Nasal cavity respiratory epithelium epithelial cell of viscerocranial mucosa (primary cell): ENCODE measurements around the gene SMIM24. TPM values are rescaled to one million over a fixed set of nuclear protein-coding genes. Genes with fewer than 3 reads are reported as not detected.

Experiments used
- total RNA-seq: library from RNA; depleted of rRNA; stranded (reverse); fragments of >200 nt; gene quantifications from 2 replicates; pipeline ENCODE4 v1.2.3, GENCODE V29; 2014

The SMIM24 gene
- total RNA-seq: not detected in 2 replicates

GRCh38 chr19:3480383-3481091 is at the start of gene SMIM24:
TSS of gene SMIM24 (minus strand) at chr19:3480525. CDS start at chr19:3480463, 62 bp downstream.

GRCh38 chr19:3505598-3506383 is 25.5 kb upstream of the SMIM24 start, which contains the start of gene FZR1:
TSS of gene FZR1 (plus strand) at chr19:3506311. CDS start at chr19:3522990, 16,679 bp downstream.

GRCh38 chr19:3500429-3501101 is 20.2 kb upstream of the SMIM24 start, which contains the start of gene DOHH:
TSS of gene DOHH (minus strand) at chr19:3500674. CDS start at chr19:3496814, 3,860 bp downstream.

GRCh38 chr19:3483226-3483628 is 2.9 kb upstream of the SMIM24 start, which contains the start of gene SMIM44:
TSS of gene SMIM44 (minus strand) at chr19:3483441. CDS start at chr19:3483403, 38 bp downstream.

Other genes with a start within 250 kb of the SMIM24 start
- 13.3 and 75.2 TPM in 2 replicates for gene NFIC, start 113.9 kb downstream of the SMIM24 start, total RNA-seq
- gene SMIM44, start 2.9 kb upstream of the SMIM24 start, total RNA-seq: not detected in 2 replicates
- gene DOHH, start 20.1 kb upstream of the SMIM24 start, total RNA-seq: 14.7 and 18.5 TPM in 2 replicates
- gene FZR1, start 25.8 kb upstream of the SMIM24 start, total RNA-seq: 27.3 and 45.1 TPM in 2 replicates
- gene TEKTIP1, start 58.6 kb upstream of the SMIM24 start, total RNA-seq: 0.14 TPM in 1 of 2 replicates, not detected in the other
- gene MFSD12, start 77.1 kb upstream of the SMIM24 start, total RNA-seq: 80.3 and 174 TPM in 2 replicates
- gene HMG20B, start 92.4 kb upstream of the SMIM24 start, total RNA-seq: 47.4 and 60.1 TPM in 2 replicates
- gene GIPC3, start 105.0 kb upstream of the SMIM24 start, total RNA-seq: not detected in 2 replicates
- gene TBXA2R, start 126.3 kb upstream of the SMIM24 start, total RNA-seq: 0.21 TPM in 1 of 2 replicates, not detected in the other
- 23.2 and 34.0 TPM in 2 replicates for gene CACTIN, start 146.3 kb upstream of the SMIM24 start, total RNA-seq
- gene PIP5K1C, start 219.9 kb upstream of the SMIM24 start, total RNA-seq: 5.5 and 31.3 TPM in 2 replicates
- gene TJP3, start 227.9 kb upstream of the SMIM24 start, total RNA-seq: 1.0 and 4.4 TPM in 2 replicates